SH-SY5Y (cell line): ENCODE results near the gene NDUFAF5.

ENCODE experiments used
- GATA2 ChIP-seq: IDR thresholded peaks from 2 replicates; pipeline ENCODE4 v1.6.1; 2011; ENCODE audit warnings: mild to moderate bottlenecking, low read depth, low read length
- GATA3 ChIP-seq: IDR thresholded peaks from 2 replicates; pipeline ENCODE4 v1.6.1; 2011; ENCODE audit warnings: low read depth, mild to moderate bottlenecking, low read length, moderate library complexity

DNA sequence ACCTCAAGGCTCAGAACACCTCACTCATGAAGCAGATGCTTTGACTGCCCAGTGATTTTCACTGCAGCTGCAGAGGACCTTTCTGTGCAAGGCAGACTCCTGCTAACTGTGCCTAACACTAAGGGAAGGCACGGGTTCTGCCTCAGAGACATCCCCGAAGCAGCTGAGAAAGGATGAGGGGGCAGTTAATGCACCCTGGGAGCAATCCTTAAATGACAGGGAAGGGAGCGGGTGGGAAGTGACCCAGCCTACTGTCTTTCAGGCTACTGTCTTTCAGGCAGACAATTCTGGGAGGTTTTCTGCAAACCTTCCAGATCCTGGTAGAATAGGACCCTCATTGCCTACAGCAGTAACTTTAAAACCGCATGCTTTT, 55.3 kb downstream of the NDUFAF5 start:
- TF ChIP-seq GATA3 (no peak), GATA2 (no peak)
